ENCODE measurements around the gene NBDY.
A peak's percentile ranks its signal among the peaks of the same experiment; 100 is the strongest.
"Not testable (repeated sequence)": the region's sequence is repeated elsewhere in the genome, so short reads cannot be mapped to it uniquely, and the experiment has no call there.

NBDY gene

DNA sequence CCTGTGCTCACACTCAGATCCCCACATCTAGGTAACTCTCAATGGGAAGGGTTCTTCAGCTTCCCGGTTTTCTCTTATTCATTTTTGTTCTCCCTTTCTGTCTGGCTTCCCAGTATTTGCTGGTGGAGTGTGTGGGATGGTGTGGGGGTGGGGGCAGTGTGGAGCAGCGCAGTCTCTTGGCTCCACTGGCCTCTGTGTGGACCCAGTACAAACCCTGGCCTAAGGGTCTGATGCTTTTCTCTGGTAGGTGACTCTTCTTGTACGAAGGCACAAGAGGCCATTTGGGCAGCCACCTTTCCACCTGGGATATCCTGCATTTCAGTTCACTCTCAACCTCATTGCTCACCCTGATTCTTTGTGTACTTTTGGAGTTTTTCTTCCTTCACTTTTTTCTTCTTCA is 71.3 kb downstream of the NBDY start:
- DNase-seq (ENCODE audit: low read depth in 1 of 2, low spot score in 1 of 2), result no peak

DNA sequence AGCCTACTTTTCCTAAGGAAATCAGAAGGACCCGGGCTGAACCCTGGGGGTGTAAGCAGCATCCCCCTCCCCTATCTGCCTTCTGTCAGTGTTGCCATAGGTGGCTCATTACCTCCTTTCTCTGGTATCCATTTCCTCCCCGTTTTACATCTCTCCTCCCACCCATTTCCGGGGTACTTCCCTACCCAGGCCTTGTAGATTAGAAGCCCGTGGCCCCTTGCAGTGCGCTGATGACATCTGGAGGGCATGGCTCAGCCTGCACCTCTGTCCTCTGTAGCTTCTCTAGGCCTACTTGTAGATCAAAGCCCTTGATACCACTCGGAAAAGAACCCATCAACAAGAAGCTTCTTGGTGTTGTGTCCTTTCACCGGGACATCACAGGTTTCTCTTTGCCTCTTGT is 71.8 kb downstream of the NBDY start:
- peak; percentile 10 to 17 for DNase-seq (ENCODE audit: low read depth in 1 of 2, low spot score in 1 of 2)

DNA sequence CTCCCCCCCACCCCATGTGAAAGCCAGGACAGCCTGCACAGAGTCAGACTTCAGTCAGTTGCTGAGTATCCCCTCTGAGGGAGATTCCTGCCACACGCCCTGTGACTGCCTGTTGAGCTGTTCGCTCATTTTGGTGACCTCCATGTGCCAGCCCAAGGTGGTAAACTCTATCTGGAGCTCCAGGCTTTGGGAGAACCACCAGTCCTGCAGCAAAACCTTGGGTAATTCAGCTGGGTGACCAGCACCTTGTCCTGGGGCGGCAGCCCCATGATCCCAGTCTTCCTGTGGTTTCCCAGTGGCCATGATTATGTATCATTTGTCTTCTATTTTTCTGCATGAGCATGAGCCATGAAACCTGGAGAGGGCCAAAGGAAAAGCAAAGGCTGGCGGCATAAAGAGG is 73.4 kb downstream of the NBDY start:
- DNase-seq (ENCODE audit: low read depth in 1 of 2, low spot score in 1 of 2), result no peak

DNA sequence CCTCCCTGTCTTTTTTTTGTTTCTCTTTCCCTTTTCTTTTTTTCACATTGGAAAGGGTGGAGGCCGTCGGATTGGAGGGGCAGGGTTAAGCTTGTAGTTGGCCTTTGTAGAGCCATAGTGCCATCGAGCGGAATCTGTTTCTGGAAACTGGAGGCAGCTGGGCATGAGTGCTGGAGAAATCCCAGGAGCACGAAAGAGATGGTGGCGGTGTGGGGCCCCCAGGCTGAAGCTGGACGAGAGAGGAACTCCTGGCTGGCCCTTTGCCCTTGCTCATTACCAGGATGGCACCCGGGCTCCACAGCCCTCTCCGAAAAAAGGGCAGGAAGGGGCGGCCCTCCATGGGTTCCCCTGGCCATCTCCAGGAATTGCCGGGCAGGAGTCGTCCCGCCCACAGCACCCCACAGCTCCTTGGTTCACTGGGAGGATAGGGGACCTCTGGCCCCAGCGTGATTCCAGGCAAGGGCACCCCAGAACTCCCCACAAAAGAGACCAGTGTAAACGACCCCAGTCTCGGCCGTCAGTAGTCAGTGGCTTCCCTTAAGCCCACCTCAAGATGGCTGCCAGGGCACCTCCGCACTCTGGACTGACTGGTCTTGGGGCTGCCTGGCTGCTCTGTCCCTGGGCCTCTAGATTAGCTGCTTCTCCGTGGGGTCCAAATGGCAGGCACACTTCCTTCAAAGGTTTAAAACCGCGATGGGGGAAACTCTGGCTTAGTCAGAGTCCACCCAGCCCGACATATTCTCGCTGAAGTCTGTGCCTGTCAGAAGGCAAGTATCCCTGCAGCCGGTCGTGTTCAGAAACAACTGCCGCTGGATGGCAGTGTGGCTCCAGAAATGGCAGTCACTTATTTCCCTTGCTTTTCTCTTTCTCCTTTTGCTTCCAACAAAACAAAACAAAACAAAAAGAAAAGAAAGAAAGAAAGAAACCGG is 74.1 kb downstream of the NBDY start:
- peak; percentile 4 to 41 for DNase-seq (ENCODE audit: low read depth in 1 of 2, low spot score in 1 of 2)

DNA sequence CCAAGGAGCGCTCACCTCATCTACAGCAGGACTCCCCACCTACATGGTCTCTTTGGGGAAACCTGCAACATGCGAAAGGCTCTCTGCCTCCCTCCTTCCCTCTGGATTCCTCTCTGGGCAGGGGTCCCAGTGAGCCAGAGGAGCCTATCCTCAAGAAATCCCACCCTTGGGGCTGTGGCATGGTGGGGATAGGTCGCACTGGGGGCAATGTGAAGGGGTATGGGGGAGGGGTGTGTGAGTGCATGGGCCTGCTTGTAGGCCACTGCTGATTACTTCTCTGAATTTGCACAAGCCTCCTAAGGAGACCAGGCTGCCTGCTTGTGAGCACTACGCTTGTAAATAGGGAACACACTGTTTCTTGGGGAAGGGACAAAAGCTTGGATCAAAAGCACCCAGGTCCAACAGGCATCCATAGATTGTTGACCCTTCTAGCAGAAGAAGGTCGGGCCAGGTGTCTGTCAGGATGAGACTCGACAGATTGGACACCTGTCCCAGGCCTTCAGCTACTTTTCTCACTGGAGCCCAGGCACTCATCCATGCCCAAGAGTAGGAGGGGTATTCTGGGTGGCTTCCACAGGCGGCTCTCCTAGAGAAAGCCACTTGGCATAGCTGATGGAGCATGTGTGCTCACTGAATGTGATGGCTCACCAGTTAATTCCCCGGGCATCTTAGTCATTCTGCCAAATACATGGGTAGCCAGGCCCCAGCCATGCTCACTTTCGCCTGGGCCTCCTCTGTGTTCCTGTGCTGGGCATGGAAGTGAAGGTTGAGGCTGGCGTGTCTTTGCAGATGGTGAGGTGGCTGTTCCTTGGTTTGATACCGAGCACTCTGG is 75.0 kb downstream of the NBDY start:
- DNase-seq (ENCODE audit: low read depth in 1 of 2, low spot score in 1 of 2), result no peak

GRCh38 chrX:56804867-56805266 is 75.8 kb downstream of the NBDY start:
- no peak for DNase-seq (ENCODE audit: low read depth in 1 of 2, low spot score in 1 of 2)

- DNase-seq (ENCODE audit: low read depth in 1 of 2, low spot score in 1 of 2), result no peak
These were observed 76.4 kb downstream of the NBDY start for GRCh38 chrX:56805399-56805798.

- DNase-seq (ENCODE audit: low read depth in 1 of 2, low spot score in 1 of 2), result not testable (repeated sequence)
These were observed 77.1 kb downstream of the NBDY start for GRCh38 chrX:56806176-56806575.

DNA sequence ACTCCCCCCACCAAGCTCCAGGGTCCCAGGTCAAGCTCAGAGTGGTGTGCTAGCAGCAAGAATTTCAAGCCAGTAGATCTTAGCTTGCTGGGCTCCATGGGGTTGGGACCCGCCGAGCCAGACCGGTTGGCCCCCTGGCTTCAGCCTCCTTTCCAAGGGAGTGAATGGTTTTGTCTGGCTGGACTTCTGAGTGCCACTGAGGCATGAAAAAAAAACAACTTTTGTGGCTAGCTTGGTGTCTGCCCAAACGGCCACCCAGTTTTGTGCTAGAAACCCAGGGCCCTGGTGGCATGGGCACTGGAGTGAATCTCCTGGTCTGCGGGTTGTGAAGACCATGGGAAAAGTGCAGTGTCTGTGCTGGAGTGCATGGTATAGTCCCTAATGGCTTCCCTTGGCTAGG is 82.6 kb downstream of the NBDY start:
- DNase-seq (ENCODE audit: low read depth in 1 of 2, low spot score in 1 of 2), result no peak

DNA sequence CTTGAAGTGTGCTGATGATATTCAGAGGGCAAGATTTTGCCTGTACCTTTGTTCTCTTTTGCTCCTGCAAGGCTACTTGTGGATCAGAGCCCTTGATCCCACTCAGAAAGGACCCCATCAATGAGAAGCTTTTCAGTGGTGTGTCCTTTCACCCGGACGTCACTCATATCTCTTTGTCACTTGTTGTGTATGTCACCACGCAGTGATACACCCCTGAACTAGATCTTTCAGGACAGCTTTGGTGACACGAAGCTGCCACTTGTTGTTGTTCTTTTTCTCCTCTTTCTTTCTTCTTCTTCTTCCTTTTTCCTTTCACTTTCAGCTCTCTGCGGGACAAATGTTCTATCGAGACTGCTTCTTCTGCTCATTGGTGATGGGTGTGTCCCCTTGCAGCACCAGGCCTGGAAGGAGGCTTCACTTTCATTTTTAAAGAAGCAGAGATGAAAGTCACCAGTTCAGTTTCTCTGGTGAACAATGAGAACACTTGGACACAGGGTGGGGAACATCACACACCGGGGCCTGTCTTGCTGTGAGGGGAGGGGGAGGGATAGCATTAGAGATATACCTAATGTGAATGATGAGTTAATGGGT is 83.6 kb downstream of the NBDY start:
- DNase-seq (ENCODE audit: low read depth in 1 of 2, low spot score in 1 of 2), result no peak

GRCh38 chrX:56813318-56813837 is 84.3 kb downstream of the NBDY start:
- no peak for DNase-seq (ENCODE audit: low read depth in 1 of 2, low spot score in 1 of 2)

DNA sequence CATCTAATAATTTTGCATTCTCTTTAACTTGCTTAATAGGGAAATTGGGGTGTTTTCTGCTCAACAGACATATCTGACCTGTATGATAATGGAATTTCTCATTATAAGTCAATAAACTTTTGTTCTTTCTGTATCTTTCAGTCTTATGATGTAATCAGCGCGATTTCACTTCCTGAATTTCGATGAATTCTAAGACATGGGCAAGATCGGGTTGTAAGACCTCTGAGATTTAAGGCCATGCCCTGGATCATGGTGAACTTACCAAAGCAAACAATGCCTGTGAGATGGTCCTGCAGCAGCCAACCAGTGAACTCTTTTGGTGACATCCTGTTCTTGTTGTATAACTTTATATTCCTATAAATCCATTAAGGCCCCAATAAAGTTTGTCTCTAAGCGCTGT is 88.1 kb downstream of the NBDY start:
- DNase-seq (ENCODE audit: low read depth in 1 of 2, low spot score in 1 of 2), result no peak

DNA sequence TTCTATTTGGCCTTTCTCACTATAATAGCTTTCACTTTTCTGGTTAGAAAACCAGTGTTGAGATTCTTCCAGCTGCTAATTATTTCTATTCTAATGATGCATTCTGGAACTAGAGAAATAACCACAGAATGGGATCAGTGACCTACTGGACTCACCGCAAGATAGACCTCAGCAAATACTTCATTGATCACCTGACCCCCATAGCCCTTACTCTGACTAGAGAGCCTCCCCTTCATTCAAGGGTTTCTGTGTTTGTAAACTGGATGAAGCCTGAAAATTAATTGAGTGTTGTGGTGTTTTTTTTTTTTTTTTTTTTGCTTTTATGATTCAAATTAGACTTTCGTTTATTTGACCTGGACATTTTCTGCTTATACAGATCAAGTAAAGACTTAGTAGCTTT is 97.0 kb downstream of the NBDY start:
- DNase-seq (ENCODE audit: low read depth in 1 of 2, low spot score in 1 of 2), result no peak

DNA sequence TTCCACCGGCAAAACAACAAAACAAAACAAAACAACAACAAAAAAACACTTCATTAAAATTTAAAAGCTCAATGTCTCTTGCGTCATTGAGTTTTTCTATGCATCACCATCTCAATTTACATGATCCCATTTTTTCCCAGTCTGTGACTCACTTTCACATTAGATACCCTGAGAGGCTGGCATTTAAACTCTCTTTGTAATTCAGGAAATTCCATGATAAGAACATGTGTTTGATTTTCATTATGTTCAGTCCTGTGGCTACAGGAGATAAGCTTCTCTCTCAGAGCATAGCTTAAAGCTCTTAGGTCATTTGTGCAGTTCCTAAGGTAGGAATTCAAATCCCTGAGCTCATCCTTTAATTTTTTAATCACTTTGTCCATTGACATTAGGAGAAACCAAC is 104.6 kb downstream of the NBDY start:
- no peak for DNase-seq (ENCODE audit: low read depth in 1 of 2, low spot score in 1 of 2)

DNA sequence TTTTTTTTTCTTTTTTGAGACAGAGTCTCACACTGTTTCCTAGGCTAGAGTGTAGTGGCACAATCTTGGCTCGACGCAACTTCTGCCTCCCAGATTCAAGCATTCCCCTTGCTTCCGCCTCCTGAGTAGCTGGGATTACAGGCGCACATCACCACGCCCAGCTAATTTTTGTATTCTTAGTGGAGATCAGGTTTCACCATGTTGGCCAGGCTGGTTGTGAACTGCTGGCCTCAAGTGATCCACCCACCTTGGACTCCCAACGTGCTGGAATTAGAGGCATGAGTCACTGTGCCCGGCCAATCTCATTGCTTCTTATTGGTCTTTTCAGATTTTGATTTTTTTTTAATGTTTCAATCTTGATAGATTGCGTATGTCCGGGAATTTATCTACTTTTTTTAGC is 124.4 kb downstream of the NBDY start:
- DNase-seq (ENCODE audit: low read depth in 1 of 2, low spot score in 1 of 2), result no peak

DNA sequence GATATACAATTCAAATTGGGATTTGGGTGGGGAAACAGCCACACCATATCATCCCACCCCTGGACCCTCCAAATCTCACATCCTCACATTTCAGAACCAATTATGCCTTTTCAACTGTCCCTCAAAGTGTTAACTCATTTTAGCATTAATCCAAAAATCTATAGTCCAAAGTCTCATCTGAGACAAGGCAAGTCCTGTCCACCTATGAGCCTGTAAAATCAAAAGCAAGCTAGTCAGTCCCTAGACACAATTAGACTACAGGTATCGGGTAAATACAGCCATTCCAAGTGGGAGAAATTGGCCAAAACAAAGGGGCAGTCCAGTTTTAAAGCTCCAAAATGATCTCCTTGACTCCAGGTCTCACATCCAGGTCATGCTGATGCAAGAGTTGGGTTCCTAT is 128.0 kb downstream of the NBDY start:
- DNase-seq (ENCODE audit: low read depth in 1 of 2, low spot score in 1 of 2), result no peak

DNA sequence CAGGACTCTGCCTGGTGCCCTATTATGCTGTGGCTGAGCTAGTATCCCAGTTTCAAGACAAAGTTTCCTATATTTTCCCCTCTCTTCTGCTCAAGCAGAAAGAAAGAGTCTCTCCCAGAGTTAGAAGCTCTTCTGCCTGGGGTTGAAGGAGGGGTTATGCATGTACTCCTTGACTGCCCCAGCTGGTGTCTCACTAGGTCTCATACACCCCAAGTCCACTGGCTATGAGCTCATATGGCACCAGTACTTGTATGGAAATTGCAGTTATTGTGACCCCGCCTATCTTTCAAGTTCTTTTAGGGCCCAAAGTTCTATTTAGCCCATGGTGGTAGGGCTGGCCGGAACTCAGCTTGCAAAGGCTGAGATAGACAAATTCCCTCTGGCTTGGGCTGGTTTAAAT is 131.8 kb downstream of the NBDY start:
- DNase-seq (ENCODE audit: low read depth in 1 of 2, low spot score in 1 of 2), result no peak

Measured in stimulated activated CD4-positive, alpha-beta T cell treated with anti-CD3 and anti-CD28 coated beads, Interleukin-15, amount 100 ng/mL, for 1 hour (primary cell).